Heart right ventricle (tissue), 16 donors: Measurements from ENCODE around the gene MAPK8IP3. TPM values are rescaled to one million over a fixed set of nuclear protein-coding genes. Genes with fewer than 3 reads are reported as not detected.

Source experiments
- ATAC-seq, 8 donors: fragments of 200-7000 bp; cut with Tn5 transposase; one replicate each; pipeline ENCODE4 v1.9.1; 2020; ENCODE audit warnings: mild to moderate bottlenecking in 8 of 8, moderate library complexity in 8 of 8, moderate number of reproducible peaks in 1 of 8
- DNase-seq, 2 donors: peaks; one replicate each; pipeline ENCODE4 v3.0.0-alpha.2; 2020
- H3K27ac ChIP-seq, 10 donors: fragments of 200-600 bp; sonication (generic) in 2 of 10; one replicate each; pipeline versions ENCODE4 v1.5.0 to v1.8.0; 2020 to 2022; ENCODE audit warnings: mild to moderate bottlenecking in 3 of 10
- H3K27me3 ChIP-seq, 7 donors: fragments of 200-600 bp; one replicate each; pipeline ENCODE4 v1.8.0; 2021 to 2022; ENCODE audit warnings: mild to moderate bottlenecking in 2 of 7
- H3K36me3 ChIP-seq, 9 donors: fragments of 200-600 bp; sonication (generic) in 1 of 9; one replicate each; pipeline versions ENCODE4 v1.5.0 to v1.8.0; 2020 to 2022; ENCODE audit warnings: mild to moderate bottlenecking in 2 of 9
- H3K4me1 ChIP-seq, 9 donors: fragments of 200-600 bp; sonication (generic) in 1 of 9; one replicate each; pipeline versions ENCODE4 v1.5.0 to v1.8.0; 2020 to 2022; ENCODE audit warnings: mild to moderate bottlenecking in 4 of 9
- H3K4me3 ChIP-seq, 10 donors: fragments of 200-600 bp; sonication (generic) in 2 of 10; one replicate each; pipeline versions ENCODE4 v1.5.0 to v1.8.0; 2020 to 2022; ENCODE audit warnings: mild to moderate bottlenecking in 7 of 10, moderate library complexity in 2 of 10
- H3K9me3 ChIP-seq, 11 donors: fragments of 200-600 bp in 10 of 11; sonication (generic) in 2 of 11; one replicate each; pipeline versions ENCODE4 v1.5.0 to v1.8.0; 2013 to 2022; ENCODE audit warnings: mild to moderate bottlenecking in 2 of 11, control low read depth in 1 of 11, moderate library complexity in 1 of 11
- CTCF ChIP-seq, 9 donors: fragments of 200-600 bp; sonication (generic) in 2 of 9; IDR thresholded peaks; one replicate each; pipeline versions ENCODE4 v1.5.0 to v1.8.0; 2021 to 2022; ENCODE audit warnings: antibody characterized with exemption in 9 of 9, mild to moderate bottlenecking in 5 of 9, moderate library complexity in 1 of 9
- WGBS, 2 donors: extraction: QIAGEN DNeasy Blood & Tissue Kit; methylation state at CpG; one replicate each; pipeline ENCODE4 v1.1.7; 2013; ENCODE audit warnings: inconsistent platforms in 1 of 2; 5-methylcytosine and 5-hydroxymethylcytosine counted together
- intact Hi-C, 10 donors: fragments of 100-400 bp; cut with DNase I; formaldehyde crosslinking; loops; one replicate each; pipeline versions ENCODE4 v1.11.1 to v1.14.2; 2022
- polyA plus RNA-seq, 2 donors: library from polyadenylated mRNA; stranded (reverse); fragments of 200-250 nt; gene quantifications; one replicate each; pipeline ENCODE4 v1.2.3, GENCODE V29; 2013
- total RNA-seq, 10 donors: library from RNA; stranded (reverse); fragmentation: NEBNext Ultra II Directional in 3 of 10; extraction: Animal tissue kit (Norgen Biotek cat#: 25700) in 3 of 10; gene quantifications; one replicate each; pipeline versions ENCODE4 v1.2.1 to v1.2.4, GENCODE V29; 2021 to 2023
- donor health status: Arrhythmogenic right ventricular cardiomyopathy.
- donor health status: ischemic (EF 13 %, LVEDD 7.1; RV severe dilation, severe dysfunction).
- donor health status: healthy with polysubstance abuse.
- donor health status: DM: no; HTN: yes; CAD: no.
- donor health status: DM: no; HTN: no; CAD: no.
- donor health status: ischemic (EF 25% LVEDD 6.9; RV normal size, moderate dysfunction).
- donor health status: ischemic (EF 25% LVEDD 5.7; RV mildly dilated, moderate dysfunction).
- donor health status: healthy.
- donor health status: DM: yes; HTN: yes; CAD: no.
- donor health status: Ischemic cardiomyopathy.
- donor health status: ischemic (EF 35%, LVEDD 5.7; RV mildly dilated, moderate dysfunction).
- donor health status: nonischemic (EF 11% LVEDD 7.7; RV severe dilation, severe dysfunction).
- donor health status: DM: yes; HTN: yes; CAD: no.
- donor health status: PGD.
- donor health status: ischemic (EF 29% LVEDD 5.4; RV normal size, mild dysfunction).
- donor health status: nonischemic (EF 23%, LVEDD 6.1; RV moderate dilation, normal function).

The MAPK8IP3 gene
- total and polyA plus RNA-seq, 12 donors, result 31.2 to 126 (median 71.7) TPM

GRCh38 chr16:1792836-1793577 lies 87.0 kb downstream of the MAPK8IP3 start:
- Histone ChIP-seq H3K36me3 (peaks cover 0 to 44% (median 7%) of the 10 kb centered on the region in 9 donors), H3K27ac (no peak overlapping the region), H3K9me3 (peaks cover 0 to 10% (median 0%) of the 10 kb centered on the region in 11 donors), H3K4me1 (no peaks in the 10 kb centered on the region), H3K4me3 (no peak overlapping the region), H3K27me3 (no peaks in the 10 kb centered on the region)
- DNase-seq, result peak in 1 of 2 donors; percentile 2
- intact Hi-C loops, result loop anchor here in 1 of 10 donors (10.0 kb wide), 1 partner anchor 58 kb away; no protein-coding TSS in a partner anchor
- ATAC-seq, result peak in 1 of 8 donors; percentile 20
- 87 to 89% methylated on average over 32 to 33 of the region's 33 CpGs for WGBS, 2 donors
- no peak for TF ChIP-seq CTCF (IDR thresholded peaks at IDR 0.05)

GRCh38 chr16:1793578-1794220 lies 87.7 kb downstream of the MAPK8IP3 start, which contains the start of gene IGFALS:
Gene IGFALS (minus strand): TSS chr16:1793705. CDS start chr16:1793652, 53 bp downstream.
- intact Hi-C loops, result loop anchor here in 1 of 10 donors (10.0 kb wide), 1 partner anchor 59 kb away; no protein-coding TSS in a partner anchor
- peaks cover 0 to 16% (median 0%) of the 10 kb centered on the region in 11 donors for H3K9me3 ChIP-seq
- WGBS, 2 donors, result 63 to 66% methylated on average over 28 of the region's 28 CpGs
- H3K27me3 ChIP-seq, result no peaks in the 10 kb centered on the region
- H3K4me1 ChIP-seq, result no peaks in the 10 kb centered on the region
- H3K27ac ChIP-seq, result no peak within 1 kb of the TSS
- no peak within 1 kb of the TSS for H3K4me3 ChIP-seq
- ATAC-seq, result peak in 2 of 8 donors; percentile 16 to 19
- no peak for TF ChIP-seq CTCF (IDR thresholded peaks at IDR 0.05)
- peaks cover 0 to 37% (median 1%) of the 10 kb centered on the region in 9 donors for H3K36me3 ChIP-seq
- DNase-seq, result no peak

DNA sequence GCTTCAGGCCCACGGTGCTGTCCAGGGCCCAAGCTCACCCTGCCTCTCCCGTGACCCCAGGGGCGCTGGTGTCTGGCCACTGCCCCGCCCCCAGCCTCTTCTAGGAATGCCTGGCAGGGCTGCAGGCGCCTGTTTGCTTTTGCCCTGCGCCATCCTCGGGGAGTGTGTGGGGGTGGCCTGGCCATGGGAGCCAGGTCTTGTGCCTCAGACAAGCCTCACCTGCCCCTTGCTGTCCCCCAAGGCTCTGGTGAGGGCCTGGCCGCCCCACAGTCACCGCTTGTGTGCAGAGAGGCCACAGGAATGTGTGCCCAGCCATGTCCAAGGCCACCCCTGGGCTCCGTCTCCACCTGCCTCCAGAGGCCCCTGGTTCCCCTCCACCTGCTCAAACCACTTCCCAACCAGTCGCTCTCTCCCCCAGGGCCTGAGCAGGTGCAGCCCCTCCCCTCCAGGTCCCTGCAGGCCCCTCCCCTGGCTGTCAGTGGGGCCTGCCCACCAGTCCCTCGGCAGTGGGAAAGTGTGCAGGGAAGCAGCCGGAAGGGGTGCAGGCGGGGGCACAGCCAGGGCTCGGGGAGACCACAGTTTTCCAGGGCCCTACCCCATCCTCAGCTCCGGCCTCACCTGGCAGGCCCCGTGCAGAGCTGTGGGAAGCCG lies 88.4 kb downstream of the MAPK8IP3 start:
- peak in 2 of 8 donors; percentile 7 to 10 for ATAC-seq
- no peak for TF ChIP-seq CTCF (IDR thresholded peaks at IDR 0.05)
- intact Hi-C loops, result loop anchor here in 1 of 10 donors (10.0 kb wide), 1 partner anchor 60 kb away; no protein-coding TSS in a partner anchor
- no peak overlapping the region for H3K27ac ChIP-seq
- peak in 1 of 2 donors; percentile 3 for DNase-seq
- no peaks in the 10 kb centered on the region for H3K4me1 ChIP-seq
- no peak overlapping the region for H3K4me3 ChIP-seq
- H3K27me3 ChIP-seq, result no peaks in the 10 kb centered on the region
- WGBS, 2 donors, result 63 to 64% methylated on average over 18 of the region's 18 CpGs
- peaks cover 0 to 31% (median 0%) of the 10 kb centered on the region in 9 donors for H3K36me3 ChIP-seq
- peaks cover 0 to 16% (median 0%) of the 10 kb centered on the region in 11 donors for H3K9me3 ChIP-seq
